Gastrocnemius medialis (tissue), 4 donors: Measurements from ENCODE around the gene ZC3H7B.

Experiments used
- CTCF ChIP-seq, 5 experiments: fragments of 450-650 bp in 3 of 5; fragments of 200-600 bp in 2 of 5; sonication (generic) in 2 of 5; IDR thresholded peaks in 4 of 5; conservative IDR thresholded peaks in 1 of 5; 1 replicate in 4 of 5; 2 replicates in 1 of 5; pipeline ENCODE4 v1.5.1; 2016 to 2019; ENCODE audit warnings: antibody characterized with exemption in 5 of 5, mild to moderate bottlenecking in 3 of 5, moderate library complexity in 3 of 5
- POLR2A ChIP-seq, 2 donors: fragments of 450-650 bp; IDR thresholded peaks; one replicate each; pipeline ENCODE4 v1.6.1; 2017; ENCODE audit warnings: antibody characterized with exemption in 2 of 2, mild to moderate bottlenecking in 2 of 2, moderate library complexity in 2 of 2

GRCh38 chr22:41334951-41335635 lies 33.8 kb downstream of the ZC3H7B start:
- no peak for TF ChIP-seq CTCF (IDR thresholded peaks at IDR 0.05 in 4 of 5, conservative IDR thresholded peaks at IDR 0.05 in 1 of 5)
- TF ChIP-seq POLR2A (IDR thresholded peaks at IDR 0.05) = no peak
